Right lung (tissue), 5 donors: Measurements from ENCODE around the gene TUBA3D. TPM values are rescaled to one million over a fixed set of nuclear protein-coding genes. Genes with fewer than 3 reads are reported as not detected.
"Not testable (repeated sequence)": the region's sequence is repeated elsewhere in the genome, so short reads cannot be mapped to it uniquely, and the experiment has no call there.

ENCODE experiments used
- DNase-seq, 2 donors: peaks; one replicate each; pipeline ENCODE4 v3.0.0-alpha.2; 2013
- polyA plus RNA-seq, 5 donors: library from polyadenylated mRNA; unstranded; fragments of 120-200 nt; gene quantifications; one replicate each; pipeline versions ENCODE4 v1.2.1 to v1.2.3, GENCODE V29; 2013; ENCODE audit warnings: inconsistent platforms in 1 of 5, low replicate concordance in 1 of 5; ENCODE audit not compliant: insufficient read length in 5 of 5, insufficient read depth in 1 of 5

TUBA3D gene
- polyA plus RNA-seq, 5 donors = 0.44 to 1.6 (median 1.3) TPM

- DNase-seq = not testable (repeated sequence)
Observed at GRCh38 chr2:131530626-131531344, 54.9 kb downstream of the TUBA3D start.

- not testable (repeated sequence) for DNase-seq
Observed at GRCh38 chr2:131531547-131532185, 55.7 kb downstream of the TUBA3D start.

Other genes starting within 250 kb of the TUBA3D start
- gene RAB6D, start 112.0 kb upstream of the TUBA3D start, polyA plus RNA-seq = 1 to 10 TPM; 1.1 to 2.3 (median 2.0) TPM
- 10 to 100 TPM; 31.7 to 85.8 (median 46.8) TPM for gene MZT2A, start 16.3 kb downstream of the TUBA3D start, polyA plus RNA-seq
- gene CCDC74A, start 51.8 kb downstream of the TUBA3D start, polyA plus RNA-seq = 10 to 100 TPM in 2 of 5 donors, 1 to 10 TPM in 3; 5.9 to 11.2 (median 9.9) TPM